ENCODE data around the gene NELFCD.

Gene NELFCD

GRCh38 chr20:58975353-58975752 is 5.7 kb upstream of the NELFCD start:
- H3K4me2 ChIP-seq (ENCODE audit: low read depth, low read length) = no peak overlapping the region
- H3K4me3 ChIP-seq (ENCODE audit: low read length) = no peak overlapping the region
- no peak overlapping the region for H3K9ac ChIP-seq (ENCODE audit: low read length)
- H3K27ac ChIP-seq (ENCODE audit: low read length) = no peak overlapping the region
- no peaks in the 10 kb centered on the region for H3K4me1 ChIP-seq (ENCODE audit: low read length)
- H3K27me3 ChIP-seq (replicated peaks; ENCODE audit: insufficient read depth, low read length) = no peaks in the 10 kb centered on the region
- no peaks in the 10 kb centered on the region for H3F3A ChIP-seq (ENCODE audit: insufficient read depth, low read length)
- DNase-seq = no peak
- H2AFZ ChIP-seq (ENCODE audit: low read length) = no peak overlapping the region
- no peaks in the 10 kb centered on the region for H3K36me3 ChIP-seq (replicated peaks; ENCODE audit: insufficient read depth, low read length)
- no peaks in the 10 kb centered on the region for H4K20me1 ChIP-seq (ENCODE audit: insufficient read depth, low read length)
- no peaks in the 10 kb centered on the region for H3K9me3 ChIP-seq (replicated peaks; ENCODE audit: insufficient read depth, low read length)
- no peaks in the 10 kb centered on the region for H3K9me2 ChIP-seq (replicated peaks; ENCODE audit: insufficient read depth, low read length)
- TF ChIP-seq CTCF (IDR thresholded peaks at IDR 0.05; ENCODE audit: low read length) (no peak), EZH2phosphoT487 (IDR thresholded peaks at IDR 0.05; ENCODE audit: low read length) (no peak), EZH2 (optimal IDR thresholded peaks at IDR 0.05; ENCODE audit: low read depth, low read length) (no peak)
- no peaks in the 10 kb centered on the region for H3K79me2 ChIP-seq (ENCODE audit: low read length)

- Histone ChIP-seq H3K9me2 (replicated peaks; ENCODE audit: insufficient read depth, low read length) (no peaks in the 10 kb centered on the region), H3K79me2 (ENCODE audit: low read length) (no peaks in the 10 kb centered on the region), H3K9ac (ENCODE audit: low read length) (no peak overlapping the region), H3K27me3 (replicated peaks; ENCODE audit: insufficient read depth, low read length) (no peaks in the 10 kb centered on the region), H4K20me1 (ENCODE audit: insufficient read depth, low read length) (no peaks in the 10 kb centered on the region), H3K36me3 (replicated peaks; ENCODE audit: insufficient read depth, low read length) (no peaks in the 10 kb centered on the region), H2AFZ (ENCODE audit: low read length) (no peak overlapping the region), H3K4me1 (ENCODE audit: low read length) (no peaks in the 10 kb centered on the region), H3K27ac (ENCODE audit: low read length) (no peak overlapping the region), H3F3A (ENCODE audit: insufficient read depth, low read length) (no peaks in the 10 kb centered on the region), H3K4me3 (ENCODE audit: low read length) (no peak overlapping the region), H3K4me2 (ENCODE audit: low read depth, low read length) (no peak overlapping the region), H3K9me3 (replicated peaks; ENCODE audit: insufficient read depth, low read length) (no peaks in the 10 kb centered on the region)
- TF ChIP-seq EZH2 (optimal IDR thresholded peaks at IDR 0.05; ENCODE audit: low read depth, low read length) (no peak), CTCF (IDR thresholded peaks at IDR 0.05; ENCODE audit: low read length) (no peak), EZH2phosphoT487 (IDR thresholded peaks at IDR 0.05; ENCODE audit: low read length) (no peak)
- DNase-seq = no peak
Observed at GRCh38 chr20:58976061-58976730, 4.9 kb upstream of the NELFCD start.

GRCh38 chr20:58978351-58979190 is 2.5 kb upstream of the NELFCD start:
- Histone ChIP-seq H3K27ac (ENCODE audit: low read length) (no peak overlapping the region), H3K79me2 (ENCODE audit: low read length) (peaks cover 21% of the 10 kb centered on the region), H3K4me2 (ENCODE audit: low read depth, low read length) (no peak overlapping the region), H3K27me3 (replicated peaks; ENCODE audit: insufficient read depth, low read length) (no peaks in the 10 kb centered on the region), H2AFZ (ENCODE audit: low read length) (no peak overlapping the region), H4K20me1 (ENCODE audit: insufficient read depth, low read length) (no peaks in the 10 kb centered on the region), H3K4me1 (ENCODE audit: low read length) (peaks cover 7% of the 10 kb centered on the region; the same call in 1 of the 2 replicates), H3K9me2 (replicated peaks; ENCODE audit: insufficient read depth, low read length) (no peaks in the 10 kb centered on the region), H3K9ac (ENCODE audit: low read length) (no peak overlapping the region), H3K4me3 (ENCODE audit: low read length) (no peak overlapping the region), H3F3A (ENCODE audit: insufficient read depth, low read length) (no peaks in the 10 kb centered on the region), H3K36me3 (replicated peaks; ENCODE audit: insufficient read depth, low read length) (no peaks in the 10 kb centered on the region), H3K9me3 (replicated peaks; ENCODE audit: insufficient read depth, low read length) (no peaks in the 10 kb centered on the region)
- no peak for DNase-seq
- TF ChIP-seq EZH2 (optimal IDR thresholded peaks at IDR 0.05; ENCODE audit: low read depth, low read length) = no peak
- no peak for TF ChIP-seq CTCF (IDR thresholded peaks at IDR 0.05; ENCODE audit: low read length)
- no peak for TF ChIP-seq EZH2phosphoT487 (IDR thresholded peaks at IDR 0.05; ENCODE audit: low read length)
